GM12878 (cell line): ENCODE measurements around the gene INO80C. TPM values are rescaled to one million over a fixed set of nuclear protein-coding genes. Genes with fewer than 3 reads are reported as not detected.

Experiments
- ATAC-seq: fragments of 200-7000 bp; cut with Tn5 transposase; 3 replicates; pipeline ENCODE4 v1.9.1; 2020; ENCODE audit warnings: mild to moderate bottlenecking, moderate library complexity
- BruUV-seq: library from RNA; stranded (reverse); fragments of 400-500 nt; replicated peaks from 2 replicates; lab custom pipeline; 2021; lab: Mats Ljungman, UMichigan
- CTCF ChIA-PET: fragments of 300-600 bp; sonication (Branson Sonifier 250); formaldehyde crosslinking; extraction: SDS; loops from one replicate; lab custom pipeline; 2021; ENCODE audit warnings: inconsistent platforms; lab: Yijun Ruan, JAX
- POLR2A ChIA-PET: fragments of 350-600 bp; formaldehyde crosslinking; extraction: SDS; loops from one replicate; lab custom pipeline; 2021; ENCODE audit warnings: inconsistent platforms; lab: Charles Lee
- RAD21 ChIA-PET: fragments of 300-600 bp; sonication (Branson Sonifier 250); formaldehyde crosslinking; loops from one replicate; lab custom pipeline; 2023; ENCODE audit warnings: antibody characterized with exemption; ENCODE audit not compliant: unreplicated experiment; lab: Charles Lee
- SMC1A ChIA-PET: fragments of 300-600 bp; sonication (Branson Sonifier 250); formaldehyde crosslinking; loops from one replicate; lab custom pipeline; 2023; ENCODE audit not compliant: unreplicated experiment, uncharacterized antibody; lab: Charles Lee
- DNase-seq: peaks from one replicate; pipeline ENCODE4 v3.0.0-alpha.2; 2011; ENCODE audit warnings: low read depth, low spot score
- FAIRE-seq: peaks from 3 replicates; lab custom pipeline; 2011; peaks lifted over from hg19 to GRCh38; lab: Jason Lieb, UNC
- H2AFZ ChIP-seq: 2 replicates; pipeline ENCODE4 v1.6.0; 2011; ENCODE audit warnings: low read depth, low read length, control low read depth; ENCODE audit not compliant: control insufficient read depth
- H3K27ac ChIP-seq: 2 replicates; pipeline ENCODE4 v1.5.1; 2011; ENCODE audit warnings: control low read depth; ENCODE audit not compliant: control insufficient read depth, insufficient read depth
- H3K27me3 ChIP-seq, 2 experiments: replicated peaks in 1 of 2; 2 replicates each; pipeline versions ENCODE4 v1.6.0 to v1.6.1; 2011; ENCODE audit warnings: low read length in 1 of 2; ENCODE audit not compliant: control insufficient read depth in 2 of 2, insufficient read depth in 2 of 2
- H3K36me3 ChIP-seq, 2 experiments: 2 replicates each; pipeline ENCODE4 v1.5.1; 2011; ENCODE audit warnings: low read length in 1 of 2; ENCODE audit not compliant: control insufficient read depth in 2 of 2, insufficient read depth in 2 of 2
- H3K4me1 ChIP-seq: 2 replicates; pipeline ENCODE4 v1.6.1; 2011; ENCODE audit warnings: mild to moderate bottlenecking, low read length, moderate library complexity, mixed read lengths; ENCODE audit not compliant: control insufficient read depth, insufficient read depth
- H3K4me2 ChIP-seq: 2 replicates; pipeline ENCODE4 v1.6.0; 2011; ENCODE audit warnings: control low read depth; ENCODE audit not compliant: control insufficient read depth, insufficient read depth
- H3K4me3 ChIP-seq: fragments of 200-600 bp; sonication (generic); 2 replicates; pipeline ENCODE4 v1.5.1; 2016
- H3K79me2 ChIP-seq: 2 replicates; pipeline ENCODE4 v1.6.0; 2011; ENCODE audit warnings: low read length; ENCODE audit not compliant: control insufficient read depth, insufficient read depth
- H3K9ac ChIP-seq: 2 replicates; pipeline ENCODE4 v1.8.0; 2011; ENCODE audit warnings: low read length, control low read depth, mixed read lengths; ENCODE audit not compliant: control insufficient read depth, insufficient read depth
- H3K9me3 ChIP-seq: replicated peaks from 3 replicates; pipeline ENCODE4 v1.5.1; 2011; ENCODE audit warnings: mild to moderate bottlenecking, low read length; ENCODE audit not compliant: control insufficient read depth, insufficient read depth
- H4K20me1 ChIP-seq: 2 replicates; pipeline ENCODE4 v1.6.0; 2011; ENCODE audit not compliant: control insufficient read depth, insufficient read depth
- BMI1 ChIP-seq: fragments of 450-650 bp; IDR thresholded peaks from 2 replicates; pipeline ENCODE4 v1.6.1; 2016; ENCODE audit warnings: mild to moderate bottlenecking, moderate library complexity, borderline replicate concordance
- CHD4 ChIP-seq: fragments of 200-600 bp; sonication (generic); IDR thresholded peaks from 2 replicates; pipeline ENCODE4 v1.6.1; 2016; ENCODE audit warnings: mild to moderate bottlenecking
- GATAD2B ChIP-seq: fragments of 450-650 bp; conservative IDR thresholded peaks from 2 replicates; pipeline ENCODE4 v1.6.1; 2017; ENCODE audit warnings: low read depth, mild to moderate bottlenecking, moderate library complexity
- HDGF ChIP-seq: fragments of 450-650 bp; IDR thresholded peaks from 2 replicates; pipeline ENCODE4 v1.6.1; 2016; ENCODE audit warnings: antibody characterized with exemption
- IKZF1 ChIP-seq: fragments of 450-650 bp; conservative IDR thresholded peaks from 2 replicates; pipeline ENCODE4 v1.6.1; 2017; ENCODE audit warnings: antibody characterized with exemption, mild to moderate bottlenecking
- MTA2 ChIP-seq: fragments of 450-650 bp; IDR thresholded peaks from 2 replicates; pipeline ENCODE4 v1.6.1; 2016; ENCODE audit warnings: low read depth, mild to moderate bottlenecking, moderate library complexity
- PML ChIP-seq: IDR thresholded peaks from 2 replicates; pipeline ENCODE4 v1.6.1; 2012; ENCODE audit warnings: low read length, inconsistent platforms
- RAD51 ChIP-seq: fragments of 450-650 bp; IDR thresholded peaks from 2 replicates; pipeline ENCODE4 v1.6.1; 2016; ENCODE audit warnings: moderate library complexity, mild to moderate bottlenecking, inconsistent platforms
- SIX5 ChIP-seq: IDR thresholded peaks from 2 replicates; pipeline ENCODE4 v1.6.1; 2011; ENCODE audit warnings: mild to moderate bottlenecking, low read depth, low read length, moderate library complexity; ENCODE audit not compliant: severe bottlenecking
- SUZ12 ChIP-seq: fragments of 200-600 bp; sonication (generic); IDR thresholded peaks from one replicate; pipeline ENCODE4 v1.6.1; 2018; ENCODE audit warnings: antibody characterized with exemption, mild to moderate bottlenecking; ENCODE audit not compliant: unreplicated experiment
- TCF7 ChIP-seq: IDR thresholded peaks from 2 replicates; pipeline ENCODE4 v1.6.1; 2014; ENCODE audit warnings: antibody characterized with exemption, borderline replicate concordance
- WGBS: methylation state at CpG from one replicate; pipeline ENCODE4 v1.1.6; 2016; ENCODE audit warnings: low lambda C conversion rate; ENCODE audit not compliant: insufficient replicate concordance, insufficient coverage; ENCODE audit errors: missing lambda C conversion rate; 5-methylcytosine and 5-hydroxymethylcytosine counted together
- in situ Hi-C: fragments of 300-500 bp; cut with MboI; formaldehyde crosslinking; loops from 9 replicates; pipeline ENCODE4 v1.14.3; 2018; ENCODE audit warnings: mixed read lengths
- intact Hi-C: fragments of 100-400 bp; cut with micrococcal nuclease; formaldehyde crosslinking; loops from one replicate; pipeline ENCODE4 v1.14.2; 2022; ENCODE audit not compliant: unreplicated experiment
- polyA plus RNA-seq, 11 experiments: library from polyadenylated mRNA; depleted of rRNA in 4 of 11; unstranded in 6 of 11; stranded (reverse) in 5 of 11; fragments of >200 nt; fragmentation: Nextera tagmentation in 4 of 11; fragmentation: Illumina TruSeq in 1 of 11; extraction: Ambion mirVana in 4 of 11; extraction: Trizol in 1 of 11; gene quantifications; 1 replicate in 1 of 11; 2 replicates in 10 of 11; pipeline versions ENCODE4 v1.2.1 to v1.2.3, GENCODE V29; 2011 to 2016; ENCODE audit warnings: inconsistent platforms in 2 of 11, missing spikeins in 2 of 11, low read depth in 1 of 11
- total RNA-seq, 4 experiments: library from RNA; depleted of rRNA in 3 of 4; stranded (reverse); fragments of >200 nt in 3 of 4; fragmentation: Illumina TruSeq in 1 of 4; extraction: Trizol in 1 of 4; gene quantifications; 2 replicates each; pipeline versions ENCODE4 v1.2.1 to v1.2.3, GENCODE V29; 2013 to 2021
- TF ChIP-seq, protein P1 (sequence below): IDR thresholded peaks from 2 replicates; pipeline ENCODE4 v1.6.1; 2011; ENCODE audit warnings: borderline replicate concordance, low read depth, mild to moderate bottlenecking, moderate library complexity, low read length; ENCODE audit not compliant: insufficient read depth, poor library complexity, severe bottlenecking

INO80C gene
- total and polyA plus RNA-seq, 10 of the 15 experiments (the other 5 are each of a cell fraction or from before 2014, with no cell fraction given): 9.9 to 43.2 (median 30.1) TPM

DNA sequence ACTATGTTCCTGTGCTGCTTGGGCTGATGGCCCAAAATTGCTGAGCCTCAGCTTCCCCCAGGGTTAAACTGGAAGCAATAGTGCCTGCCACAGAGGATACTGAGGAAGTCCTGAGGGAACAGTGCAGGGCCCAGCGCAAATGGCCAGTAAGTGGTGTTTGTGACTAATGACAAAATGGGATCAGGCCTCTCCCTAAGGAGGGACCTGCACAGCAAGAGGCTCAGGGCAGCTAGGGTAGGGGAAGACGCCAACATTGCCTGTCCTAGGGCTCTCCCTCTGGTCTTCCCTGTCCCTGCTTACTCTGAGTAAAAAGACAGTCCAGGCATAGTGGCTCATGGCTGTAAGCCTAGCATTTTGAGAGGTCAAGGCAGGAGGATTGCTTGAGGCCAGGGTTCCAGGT lies 37.8 kb downstream of the INO80C start:
- H2AFZ ChIP-seq: no peak overlapping the region
- CTCF ChIA-PET: no interaction called here
- no peaks in the 10 kb centered on the region for H3K27me3 ChIP-seq
- intact Hi-C loops (no loop called here), in situ Hi-C loops (no loop called here)
- RAD21 ChIA-PET: interaction anchor here (0.9 kb wide), 1 partner anchor 51 kb away, joined by 3 read pairs; no protein-coding TSS in a partner anchor
- POLR2A ChIA-PET: interaction anchor here (1.0 kb wide), 1 partner anchor 105 kb away, joined by 5 read pairs; no protein-coding TSS in a partner anchor
- H3K27ac ChIP-seq: no peak overlapping the region
- no peaks in the 10 kb centered on the region for H3K9me3 ChIP-seq
- no TSS peak for BruUV-seq
- no peaks in the 10 kb centered on the region for H4K20me1 ChIP-seq
- no peak overlapping the region for H3K4me2 ChIP-seq
- WGBS: 72% methylated on average over 2 of the region's 2 CpGs
- H3K4me1 ChIP-seq: peaks cover 12% of the 10 kb centered on the region
- no peaks in the 10 kb centered on the region for H3K79me2 ChIP-seq
- no peak for ATAC-seq
- H3K4me3 ChIP-seq: no peak overlapping the region
- no peak for DNase-seq
- no peaks in the 10 kb centered on the region for H3K36me3 ChIP-seq
- FAIRE-seq: peak; percentile 57
- TF ChIP-seq, protein P1, sequence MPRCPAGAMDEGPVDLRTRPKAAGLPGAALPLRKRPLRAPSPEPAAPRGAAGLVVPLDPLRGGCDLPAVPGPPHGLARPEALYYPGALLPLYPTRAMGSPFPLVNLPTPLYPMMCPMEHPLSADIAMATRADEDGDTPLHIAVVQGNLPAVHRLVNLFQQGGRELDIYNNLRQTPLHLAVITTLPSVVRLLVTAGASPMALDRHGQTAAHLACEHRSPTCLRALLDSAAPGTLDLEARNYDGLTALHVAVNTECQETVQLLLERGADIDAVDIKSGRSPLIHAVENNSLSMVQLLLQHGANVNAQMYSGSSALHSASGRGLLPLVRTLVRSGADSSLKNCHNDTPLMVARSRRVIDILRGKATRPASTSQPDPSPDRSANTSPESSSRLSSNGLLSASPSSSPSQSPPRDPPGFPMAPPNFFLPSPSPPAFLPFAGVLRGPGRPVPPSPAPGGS: no peak
- TF ChIP-seq HDGF (no peak), CHD4 (no peak), GATAD2B (no peak), SIX5 (no peak), BMI1 (no peak), MTA2 (no peak), SUZ12 (no peak), RAD51 (no peak), IKZF1 (no peak), PML (no peak), TCF7 (no peak)
- SMC1A ChIA-PET: interaction anchor here (1.1 kb wide), 1 partner anchor 37 kb away, joined by 4 read pairs; no protein-coding TSS in a partner anchor
- no peak overlapping the region for H3K9ac ChIP-seq
